Parathyroid adenoma (tissue), 2 donors: Measurements from ENCODE around the gene APBA2.

ENCODE experiments used
- H2AFZ ChIP-seq: fragments of 300-600 bp; sonication (generic); one replicate; pipeline ENCODE4 v1.7.0; 2017; ENCODE audit warnings: antibody characterized with exemption, mild to moderate bottlenecking
- H3K27ac ChIP-seq: fragments of 300-600 bp; sonication (generic); one replicate; pipeline ENCODE4 v1.7.0; 2017
- H3K27me3 ChIP-seq: fragments of 300-600 bp; sonication (generic); one replicate; pipeline ENCODE4 v1.7.0; 2017; ENCODE audit warnings: low read length; ENCODE audit not compliant: control insufficient read depth, insufficient read depth
- H3K36me3 ChIP-seq: fragments of 300-600 bp; sonication (generic); one replicate; pipeline ENCODE4 v1.7.0; 2017; ENCODE audit warnings: low read length; ENCODE audit not compliant: control insufficient read depth, insufficient read depth
- H3K4me1 ChIP-seq: fragments of 300-600 bp; sonication (generic); one replicate; pipeline ENCODE4 v1.7.0; 2017; ENCODE audit warnings: control low read depth
- H3K4me2 ChIP-seq: fragments of 300-600 bp; sonication (generic); one replicate; pipeline ENCODE4 v1.7.0; 2017; ENCODE audit warnings: low read length
- H3K4me3 ChIP-seq: fragments of 300-600 bp; sonication (generic); one replicate; pipeline ENCODE4 v1.7.0; 2017; ENCODE audit warnings: low read depth, low read length
- H3K79me2 ChIP-seq: fragments of 300-600 bp; sonication (generic); one replicate; pipeline ENCODE4 v1.7.0; 2017; ENCODE audit warnings: control low read depth
- H3K9ac ChIP-seq: fragments of 300-600 bp; sonication (generic); one replicate; pipeline ENCODE4 v1.7.0; 2017; ENCODE audit warnings: mild to moderate bottlenecking
- H3K9me3 ChIP-seq: fragments of 300-600 bp; sonication (generic); one replicate; pipeline ENCODE4 v1.7.0; 2017; ENCODE audit warnings: low read length; ENCODE audit not compliant: control insufficient read depth
- CTCF ChIP-seq: fragments of 300-600 bp; sonication (generic); IDR thresholded peaks from one replicate; pipeline ENCODE4 v1.7.0; 2017; ENCODE audit warnings: antibody characterized with exemption, mild to moderate bottlenecking
- donor health status: primary hyperparathyroidism.

The APBA2 gene

GRCh38 chr15:29064731-29065130 is 179.0 kb downstream of the APBA2 start:
- no peak overlapping the region for H3K4me2 ChIP-seq
- no peak for TF ChIP-seq CTCF
- no peaks in the 10 kb centered on the region for H3K79me2 ChIP-seq
- H2AFZ ChIP-seq: no peak overlapping the region
- H3K27ac ChIP-seq: no peak overlapping the region
- no peaks in the 10 kb centered on the region for H3K27me3 ChIP-seq
- H3K4me3 ChIP-seq: no peak overlapping the region
- H3K36me3 ChIP-seq: no peaks in the 10 kb centered on the region
- no peak overlapping the region for H3K9ac ChIP-seq
- no peaks in the 10 kb centered on the region for H3K9me3 ChIP-seq
- H3K4me1 ChIP-seq: no peaks in the 10 kb centered on the region

- Histone ChIP-seq H3K9ac (no peak overlapping the region), H3K4me1 (no peaks in the 10 kb centered on the region), H3K4me3 (no peak overlapping the region), H2AFZ (no peak overlapping the region), H3K79me2 (no peaks in the 10 kb centered on the region), H3K27ac (no peak overlapping the region), H3K9me3 (no peaks in the 10 kb centered on the region), H3K4me2 (no peak overlapping the region), H3K36me3 (no peaks in the 10 kb centered on the region), H3K27me3 (no peaks in the 10 kb centered on the region)
- TF ChIP-seq CTCF: no peak
Observed at GRCh38 chr15:29065571-29065970, 179.8 kb downstream of the APBA2 start.

GRCh38 chr15:29066310-29066709 is 180.5 kb downstream of the APBA2 start:
- Histone ChIP-seq H3K4me3 (no peak overlapping the region), H2AFZ (no peak overlapping the region), H3K36me3 (no peaks in the 10 kb centered on the region), H3K79me2 (no peaks in the 10 kb centered on the region), H3K9ac (no peak overlapping the region), H3K27ac (no peak overlapping the region), H3K27me3 (no peaks in the 10 kb centered on the region), H3K4me1 (no peaks in the 10 kb centered on the region), H3K4me2 (no peak overlapping the region), H3K9me3 (no peaks in the 10 kb centered on the region)
- TF ChIP-seq CTCF: no peak

- no peaks in the 10 kb centered on the region for H3K36me3 ChIP-seq
- H2AFZ ChIP-seq: no peak overlapping the region
- no peak overlapping the region for H3K27ac ChIP-seq
- H3K4me1 ChIP-seq: no peaks in the 10 kb centered on the region
- no peak overlapping the region for H3K4me2 ChIP-seq
- no peak overlapping the region for H3K9ac ChIP-seq
- no peak for TF ChIP-seq CTCF
- H3K4me3 ChIP-seq: no peak overlapping the region
- no peaks in the 10 kb centered on the region for H3K79me2 ChIP-seq
- no peaks in the 10 kb centered on the region for H3K27me3 ChIP-seq
- H3K9me3 ChIP-seq: no peaks in the 10 kb centered on the region
Observed at GRCh38 chr15:29066838-29067237, 181.1 kb downstream of the APBA2 start.

- Histone ChIP-seq H3K9ac (no peak overlapping the region), H3K4me1 (no peaks in the 10 kb centered on the region), H3K4me2 (no peak overlapping the region), H2AFZ (no peak overlapping the region), H3K27ac (no peak overlapping the region), H3K4me3 (no peak overlapping the region), H3K36me3 (no peaks in the 10 kb centered on the region), H3K27me3 (no peaks in the 10 kb centered on the region), H3K79me2 (no peaks in the 10 kb centered on the region), H3K9me3 (no peaks in the 10 kb centered on the region)
- TF ChIP-seq CTCF: no peak
Observed at GRCh38 chr15:29067949-29068348, 182.2 kb downstream of the APBA2 start.
